Globus pallidus (tissue), 1 donor: Measurements from ENCODE around the gene THRA.
"Not testable (repeated sequence)": the region's sequence is repeated elsewhere in the genome, so short reads cannot be mapped to it uniquely, and the experiment has no call there.

Experiments used
- DNase-seq: peaks from one replicate; pipeline ENCODE4 v3.0.0-alpha.2; 2015; ENCODE audit warnings: low spot score

THRA gene

GRCh38 chr17:40113110-40113906 lies 50.5 kb downstream of the THRA start:
- DNase-seq, result peak; percentile 95

- no peak for DNase-seq
Measured at GRCh38 chr17:40113907-40114245, 51.1 kb downstream of the THRA start.

DNA sequence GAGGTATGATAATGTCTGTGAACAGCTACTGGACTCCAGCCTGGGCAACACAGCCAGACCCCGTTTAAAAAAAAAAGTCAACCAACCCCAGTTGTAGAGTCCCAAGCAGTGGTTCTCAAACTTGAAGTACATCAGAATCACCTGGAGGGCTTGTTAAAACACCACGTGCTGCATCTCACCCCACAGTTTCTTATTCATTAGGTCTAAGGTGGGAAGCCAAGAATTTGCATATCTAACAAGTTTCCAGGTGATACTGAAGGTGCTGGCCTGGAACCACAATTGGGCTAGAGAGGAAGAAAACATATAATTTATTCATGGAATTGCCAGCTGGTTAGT lies 52.3 kb downstream of the THRA start:
- no peak for DNase-seq

- peak; percentile 84 for DNase-seq
Measured at GRCh38 chr17:40121181-40122135, 58.7 kb downstream of the THRA start, which contains the start of gene MSL1. MSL1 (plus strand) TSS chr17:40121971; CDS start chr17:40122613, 642 bp downstream.

DNA sequence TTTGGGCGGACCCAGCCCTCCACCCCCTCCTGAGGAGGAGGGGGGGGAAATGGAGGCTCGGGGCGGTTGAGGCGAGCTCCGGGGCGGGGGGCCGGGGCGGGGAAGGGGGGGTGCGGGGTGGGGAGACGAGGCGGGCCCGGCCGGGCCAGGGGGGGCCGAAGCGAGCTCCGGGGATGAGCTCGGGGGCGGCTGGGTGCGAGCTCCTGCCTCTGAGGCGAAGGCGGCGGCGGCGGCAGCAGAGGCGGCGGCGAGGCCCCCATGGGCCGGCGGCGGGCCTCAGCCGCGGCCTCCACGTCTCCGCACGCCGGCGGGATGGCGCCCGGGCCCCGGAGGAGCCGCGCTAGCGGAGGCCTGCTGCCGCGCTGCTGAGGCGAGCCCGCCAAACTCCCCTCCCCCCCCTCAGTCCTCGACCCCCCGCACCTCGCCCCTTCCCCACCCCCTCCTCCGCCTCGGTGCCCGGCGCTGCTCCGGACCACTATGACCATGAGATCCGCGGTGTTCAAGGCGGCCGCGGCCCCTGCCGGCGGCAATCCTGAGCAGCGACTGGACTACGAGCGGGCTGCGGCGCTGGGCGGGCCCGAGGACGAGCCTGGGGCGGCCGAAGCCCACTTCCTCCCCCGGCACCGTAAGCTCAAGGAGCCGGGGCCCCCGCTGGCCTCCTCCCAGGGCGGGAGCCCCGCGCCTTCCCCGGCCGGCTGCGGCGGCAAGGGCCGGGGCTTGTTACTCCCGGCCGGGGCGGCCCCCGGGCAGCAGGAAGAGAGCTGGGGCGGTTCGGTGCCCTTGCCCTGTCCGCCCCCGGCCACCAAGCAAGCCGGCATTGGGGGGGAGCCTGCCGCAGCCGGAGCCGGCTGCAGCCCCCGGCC lies 59.6 kb downstream of the THRA start:
- no peak for DNase-seq

DNA sequence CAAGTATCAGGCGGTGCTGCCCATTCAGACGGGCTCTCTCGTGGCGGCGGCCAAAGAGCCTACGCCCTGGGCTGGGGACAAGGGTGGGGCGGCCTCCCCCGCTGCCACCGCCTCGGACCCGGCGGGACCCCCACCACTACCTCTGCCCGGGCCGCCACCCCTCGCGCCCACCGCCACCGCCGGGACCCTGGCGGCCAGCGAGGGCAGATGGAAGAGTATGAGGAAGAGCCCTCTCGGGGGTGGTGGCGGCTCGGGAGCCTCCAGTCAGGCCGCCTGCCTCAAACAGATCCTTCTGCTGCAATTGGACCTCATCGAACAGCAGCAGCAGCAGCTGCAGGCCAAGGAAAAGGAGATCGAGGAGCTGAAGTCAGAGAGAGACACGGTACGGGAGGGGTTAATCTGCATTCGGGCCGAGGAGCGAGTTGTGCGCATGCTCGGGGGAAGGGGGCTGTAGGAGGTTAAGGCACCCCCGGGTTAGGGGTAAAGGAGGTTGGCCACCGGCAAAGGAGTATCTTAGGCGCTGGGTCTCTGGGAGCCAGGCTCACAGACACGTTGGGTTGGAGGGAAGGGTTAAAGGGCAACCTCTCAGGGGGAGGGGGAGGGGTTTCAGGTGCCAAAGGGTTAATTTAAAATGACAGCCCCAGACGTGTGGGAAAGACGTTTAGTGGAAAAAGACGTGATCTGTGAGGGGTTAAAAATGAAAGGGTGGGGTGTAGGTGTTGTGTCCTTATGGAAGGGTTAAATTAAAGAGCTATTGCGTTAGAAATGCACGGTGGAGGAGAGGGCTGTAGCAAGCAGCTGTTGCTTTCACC lies 60.4 kb downstream of the THRA start:
- DNase-seq, result no peak

DNA sequence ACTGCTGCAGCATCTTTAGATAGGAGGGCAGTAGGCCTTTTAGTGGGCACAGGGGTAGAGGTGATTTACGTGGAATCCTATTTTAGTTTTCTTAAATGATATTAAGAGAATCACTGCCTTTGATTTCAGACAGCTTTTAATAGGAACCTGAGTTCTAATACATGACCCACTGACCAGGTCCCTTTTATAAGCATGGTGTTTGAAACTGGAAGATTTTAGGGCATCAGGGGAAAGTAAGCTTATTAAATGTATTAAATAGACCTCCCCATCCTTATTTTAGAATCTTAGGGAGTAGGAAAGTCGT lies 61.0 kb downstream of the THRA start:
- DNase-seq, result no peak

GRCh38 chr17:40124279-40125141 lies 61.7 kb downstream of the THRA start:
- no peak for DNase-seq

DNA sequence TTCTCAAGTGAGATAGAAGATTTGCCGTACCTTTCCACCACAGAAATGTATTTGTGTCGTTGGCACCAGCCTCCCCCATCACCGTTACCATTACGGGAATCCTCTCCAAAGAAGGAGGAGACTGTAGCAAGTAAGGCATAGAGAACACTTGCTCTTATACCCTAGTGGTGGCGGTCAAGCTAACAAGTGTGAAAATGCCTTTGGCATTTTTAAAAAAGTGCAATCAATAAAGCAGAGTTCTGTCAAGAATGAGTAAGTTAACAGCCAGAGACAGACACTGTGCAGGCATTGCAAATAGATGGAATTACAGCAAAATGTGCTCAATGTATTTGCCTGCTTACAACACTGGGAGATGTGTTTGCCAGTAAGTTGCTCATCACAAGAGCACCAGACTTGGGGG lies 66.7 kb downstream of the THRA start:
- no peak for DNase-seq

DNA sequence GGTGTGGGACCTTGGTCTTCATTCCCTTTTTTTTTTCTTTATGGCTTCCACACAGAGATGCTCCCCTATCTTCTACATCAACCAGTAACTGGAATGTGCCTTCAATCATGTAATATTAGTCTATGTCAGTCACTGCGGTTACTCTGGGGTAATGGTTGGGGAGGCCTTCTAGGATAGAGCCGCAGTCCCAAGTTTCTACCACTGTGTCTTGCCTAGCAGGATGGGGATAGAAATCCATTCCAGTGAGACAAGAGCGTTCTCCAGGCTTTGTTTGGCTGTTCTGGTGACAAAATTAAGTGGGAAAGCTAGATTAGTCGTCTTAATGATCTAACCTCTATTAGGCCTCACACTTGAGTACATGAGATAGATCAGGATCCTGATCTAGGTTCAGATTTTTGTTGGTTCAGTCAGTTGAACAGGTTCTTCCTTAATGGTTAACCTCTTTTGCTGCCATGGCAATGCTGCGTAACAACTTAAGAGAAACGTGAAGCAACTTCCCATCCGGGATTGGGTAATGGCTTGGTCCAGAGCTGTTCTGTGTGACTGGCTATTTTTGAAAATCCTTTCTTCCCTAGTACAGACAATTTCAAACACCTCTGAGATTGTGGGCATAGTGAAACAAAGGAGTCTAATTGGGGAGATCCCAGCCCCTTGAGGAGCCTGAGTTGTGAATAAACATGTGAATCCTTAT lies 67.7 kb downstream of the THRA start:
- no peak for DNase-seq

GRCh38 chr17:40134184-40134583 lies 71.4 kb downstream of the THRA start:
- no peak for DNase-seq

GRCh38 chr17:40135817-40136216 lies 73.1 kb downstream of the THRA start:
- DNase-seq, result no peak

DNA sequence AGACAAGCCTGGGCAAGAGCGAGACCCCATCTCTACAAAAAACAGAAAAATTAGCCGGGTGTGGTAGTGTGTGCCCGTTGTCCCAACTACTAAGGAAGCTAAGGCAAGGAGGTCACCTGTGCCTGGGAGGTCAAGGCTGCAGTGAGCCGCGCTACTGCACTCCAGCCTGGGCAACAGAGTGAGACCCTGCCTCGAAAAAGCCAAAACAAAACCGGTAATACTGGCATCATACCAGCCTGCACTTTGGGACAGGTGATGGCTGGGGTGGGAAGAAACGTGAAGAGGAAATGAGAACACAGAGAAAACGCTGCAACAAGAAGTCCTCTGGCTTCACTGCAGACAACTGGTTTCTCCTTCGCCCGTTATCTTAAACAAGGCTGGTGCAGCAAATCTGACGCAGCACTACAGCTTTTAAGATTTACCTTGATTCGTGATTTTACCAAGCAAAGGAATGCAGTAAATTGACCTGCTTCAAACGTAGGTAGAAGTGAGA lies 76.8 kb downstream of the THRA start:
- no peak for DNase-seq

DNA sequence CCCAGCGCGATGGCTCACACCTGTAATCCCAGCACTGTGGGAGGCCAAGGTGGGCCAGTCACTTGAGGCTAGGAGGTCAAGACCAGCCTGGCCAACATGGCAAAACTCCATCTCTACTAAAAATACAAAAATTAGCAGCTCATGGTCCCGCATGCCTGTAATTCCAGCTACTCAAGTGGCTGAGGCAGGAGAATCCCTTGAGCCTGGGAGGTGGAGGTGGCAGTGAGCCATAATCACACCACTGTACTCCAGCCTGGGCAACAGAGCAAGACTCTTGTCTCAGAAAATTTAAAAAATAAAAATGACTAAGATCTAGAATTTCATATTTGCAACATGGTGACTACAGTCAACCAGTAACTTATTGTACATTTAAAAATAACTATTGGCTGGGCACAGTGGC lies 80.4 kb downstream of the THRA start:
- DNase-seq, result not testable (repeated sequence)
